ENCODE measurements around the gene NOA1.

DNA sequence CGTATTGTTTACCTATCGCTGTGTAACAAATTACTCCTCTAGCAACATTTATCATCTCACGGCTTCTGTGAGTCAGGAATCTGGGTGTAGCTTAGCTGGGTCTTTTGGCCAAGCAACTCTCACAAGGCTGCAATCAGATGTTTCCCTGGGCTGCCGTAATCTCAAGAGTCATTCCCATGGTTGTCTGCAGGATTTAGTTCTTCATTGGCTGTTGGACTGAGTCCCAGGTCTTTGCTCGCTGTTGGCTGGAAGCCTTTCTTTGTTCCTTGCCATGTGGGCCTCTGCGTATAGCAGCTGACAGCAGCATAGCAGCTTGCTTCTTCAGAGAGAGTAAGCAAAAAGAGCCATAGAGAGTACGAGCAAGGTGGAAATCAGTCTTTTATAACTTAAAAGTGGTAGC, 18.1 kb upstream of the NOA1 start:
- TF ChIP-seq, protein P1, sequence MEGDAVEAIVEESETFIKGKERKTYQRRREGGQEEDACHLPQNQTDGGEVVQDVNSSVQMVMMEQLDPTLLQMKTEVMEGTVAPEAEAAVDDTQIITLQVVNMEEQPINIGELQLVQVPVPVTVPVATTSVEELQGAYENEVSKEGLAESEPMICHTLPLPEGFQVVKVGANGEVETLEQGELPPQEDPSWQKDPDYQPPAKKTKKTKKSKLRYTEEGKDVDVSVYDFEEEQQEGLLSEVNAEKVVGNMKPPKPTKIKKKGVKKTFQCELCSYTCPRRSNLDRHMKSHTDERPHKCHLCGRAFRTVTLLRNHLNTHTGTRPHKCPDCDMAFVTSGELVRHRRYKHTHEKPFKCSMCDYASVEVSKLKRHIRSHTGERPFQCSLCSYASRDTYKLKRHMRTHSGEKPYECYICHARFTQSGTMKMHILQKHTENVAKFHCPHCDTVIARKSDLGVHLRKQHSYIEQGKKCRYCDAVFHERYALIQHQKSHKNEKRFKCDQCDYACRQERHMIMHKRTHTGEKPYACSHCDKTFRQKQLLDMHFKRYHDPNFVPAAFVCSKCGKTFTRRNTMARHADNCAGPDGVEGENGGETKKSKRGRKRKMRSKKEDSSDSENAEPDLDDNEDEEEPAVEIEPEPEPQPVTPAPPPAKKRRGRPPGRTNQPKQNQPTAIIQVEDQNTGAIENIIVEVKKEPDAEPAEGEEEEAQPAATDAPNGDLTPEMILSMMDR (IDR thresholded peaks at IDR 0.05; ENCODE audit: low read depth, low read length, poor library complexity, severe bottlenecking): no peak
- TF ChIP-seq EZH2phosphoT487 (IDR thresholded peaks at IDR 0.05; ENCODE audit: borderline replicate concordance, low read length): no peak

Data from DOHH2 (cell line).